Stimulated activated CD4-positive, alpha-beta T cell treated with anti-CD3 and anti-CD28 coated beads, TNF-alpha, amount 100 ng/mL, for 1 hour (primary cell): Measurements from ENCODE around the gene ANKMY1.
"Not testable (repeated sequence)": the region's sequence is repeated elsewhere in the genome, so short reads cannot be mapped to it uniquely, and the experiment has no call there.

Source experiments
- DNase-seq, 3 donors: peaks; one replicate each; pipeline ENCODE4 v3.0.0-alpha.2; 2020; ENCODE audit warnings: low read depth in 3 of 3, low spot score in 1 of 3

ANKMY1 gene

GRCh38 chr2:240568678-240569522 lies 11.1 kb upstream of the ANKMY1 start:
- DNase-seq: peak in 1 of 3 donors; percentile 23

- DNase-seq: no peak
These were observed 10.3 kb upstream of the ANKMY1 start, which contains the start of gene RNPEPL1 for GRCh38 chr2:240567872-240568677. TSS of gene RNPEPL1 (plus strand) at chr2:240568484. CDS start at chr2:240568587, 103 bp downstream.

- DNase-seq: peak in 1 of 3 donors; percentile 36
These were observed 9.5 kb upstream of the ANKMY1 start for GRCh38 chr2:240567137-240567871.

- peak; percentile 87 to 92 (median 91) for DNase-seq
These were observed 8.7 kb upstream of the ANKMY1 start for GRCh38 chr2:240566203-240567136.

GRCh38 chr2:240565333-240566202 lies 7.8 kb upstream of the ANKMY1 start:
- DNase-seq: peak; percentile 68 to 83 (median 82)

GRCh38 chr2:240564561-240565332 lies 7.0 kb upstream of the ANKMY1 start:
- no peak for DNase-seq

- no peak for DNase-seq
These were observed 6.3 kb upstream of the ANKMY1 start for GRCh38 chr2:240563951-240564560.

GRCh38 chr2:240563231-240563630 lies 5.4 kb upstream of the ANKMY1 start:
- DNase-seq: not testable (repeated sequence)

- DNase-seq: no peak
These were observed 3.7 kb upstream of the ANKMY1 start for GRCh38 chr2:240561325-240561971.

GRCh38 chr2:240560480-240561324 lies 2.9 kb upstream of the ANKMY1 start:
- peak; percentile 99 to 100 (median 99) for DNase-seq

- peak; percentile 70 to 83 (median 70) for DNase-seq
These were observed 2.3 kb upstream of the ANKMY1 start, which contains the start of gene DUSP28 for GRCh38 chr2:240560084-240560479. TSS of gene DUSP28 (plus strand) at chr2:240560357. CDS start at chr2:240560685, 328 bp downstream.

- DNase-seq: no peak
These were observed 1.5 kb upstream of the ANKMY1 start for GRCh38 chr2:240559286-240559685.

GRCh38 chr2:240558236-240558761 lies 511 bp upstream of the ANKMY1 start:
- DNase-seq: no peak

- DNase-seq: no peak
These were observed 562 bp downstream of the ANKMY1 start for GRCh38 chr2:240557101-240557751.

GRCh38 chr2:240556553-240557100 lies 1.2 kb downstream of the ANKMY1 start:
- peak; percentile 44 to 50 (median 49) for DNase-seq
